Activated CD4-positive, CD25-positive, alpha-beta regulatory T cell treated with anti-CD3 and anti-CD28 coated beads, Interleukin-2, amount 50 U/mL, for 24 hours (primary cell): ENCODE results near the gene ANXA3.

Experiments
- ATAC-seq, 2 donors: fragments of 150-1000 bp; cut with Tn5 transposase; one replicate each; pipeline ENCODE4 v1.10.0; 2021; ENCODE audit warnings: mild to moderate bottlenecking in 1 of 2, moderate library complexity in 1 of 2

Gene ANXA3

DNA sequence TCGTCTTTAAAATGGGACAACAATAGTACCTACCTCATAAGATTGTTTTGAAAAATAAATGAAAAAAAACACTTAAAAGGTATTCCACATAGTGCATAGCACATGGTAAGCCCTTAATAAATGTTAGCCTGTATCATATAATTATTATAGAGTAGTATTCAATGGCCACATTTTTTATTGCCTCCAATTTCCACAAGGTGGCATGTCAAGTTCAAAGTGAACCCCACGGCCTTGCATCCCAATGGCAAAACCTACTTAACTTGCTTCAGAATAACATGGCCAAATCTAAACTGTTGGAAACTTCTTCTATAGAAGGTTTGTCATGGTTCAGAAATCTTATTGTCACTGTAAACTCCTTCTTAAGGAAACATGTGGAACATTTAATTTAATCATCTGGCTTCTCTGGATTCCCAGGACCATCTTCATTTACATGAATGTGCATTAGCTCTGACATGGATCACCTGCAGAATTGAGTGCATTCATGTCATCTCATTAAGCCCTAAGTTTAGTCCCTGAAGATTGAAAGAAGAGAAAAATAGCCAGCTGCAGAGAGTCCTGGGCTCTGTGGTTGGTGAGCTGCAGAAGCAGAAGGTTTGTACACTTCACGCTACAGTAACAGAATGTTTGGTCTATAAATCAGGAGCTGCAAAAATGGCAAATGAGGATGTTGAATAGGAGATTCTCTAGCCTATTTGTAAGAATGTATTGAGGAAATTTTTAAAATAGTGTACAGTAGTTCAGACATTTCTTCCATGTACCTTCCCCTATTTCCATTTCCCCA is 61.0 kb downstream of the ANXA3 start:
- no peak for ATAC-seq

DNA sequence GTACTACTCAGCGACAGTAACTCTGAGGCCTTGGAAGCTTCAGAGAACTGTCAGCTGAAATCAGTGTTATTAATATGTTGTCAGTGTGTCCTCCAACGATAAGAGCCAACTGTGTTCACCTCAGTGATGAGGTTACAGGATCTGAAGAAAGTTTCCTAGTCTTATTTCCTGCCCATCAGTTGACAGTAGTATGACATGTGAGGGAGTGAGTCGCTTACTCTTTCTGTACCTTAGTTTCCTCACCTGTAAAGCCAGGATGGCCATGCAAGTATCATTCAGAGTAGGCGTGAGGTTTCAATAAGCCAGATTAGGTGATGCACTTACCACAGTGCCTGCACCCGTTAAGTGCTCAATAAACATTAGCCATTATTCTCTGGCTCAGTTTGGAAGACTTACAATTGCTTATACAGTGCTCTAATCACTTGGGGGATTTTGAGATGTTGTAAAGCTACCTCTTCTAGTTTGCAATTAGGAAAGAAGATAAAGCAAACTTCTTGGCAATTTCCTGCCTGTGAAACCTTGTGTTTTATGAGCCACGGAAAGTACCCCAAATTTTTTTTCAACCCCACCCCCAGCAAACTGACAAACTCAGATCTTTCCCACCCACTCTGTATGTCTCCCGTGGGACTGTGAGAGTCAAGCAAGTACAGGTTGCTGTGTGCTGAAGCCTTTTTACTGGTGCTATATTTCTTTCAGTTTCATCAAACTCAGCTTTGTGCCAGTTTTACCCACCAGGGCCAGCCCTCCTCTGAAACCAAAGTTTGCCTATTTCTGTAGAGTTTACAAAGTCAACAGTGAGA is 62.2 kb downstream of the ANXA3 start:
- ATAC-seq: peak; percentile 22 to 31

- no peak for ATAC-seq
Measured at GRCh38 chr4:78616046-78616498, 64.5 kb downstream of the ANXA3 start.

DNA sequence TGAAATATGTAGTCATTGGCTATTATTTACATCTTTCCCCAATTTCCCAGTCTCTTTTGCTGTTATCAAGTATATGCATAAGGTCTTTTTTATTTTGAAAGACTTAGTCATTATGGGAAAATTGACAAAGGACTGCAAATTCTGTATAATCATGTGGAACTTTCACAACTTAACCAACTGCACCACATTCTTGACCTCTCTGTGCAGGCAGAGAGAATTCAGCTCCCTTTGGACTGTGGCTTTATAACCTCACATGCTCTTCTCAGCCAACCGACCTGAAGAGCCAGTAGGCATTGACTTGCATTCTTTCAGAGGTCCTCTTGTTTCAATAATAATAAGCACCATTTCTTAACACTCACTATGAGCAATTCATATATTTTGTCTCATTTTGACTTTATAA is 66.9 kb downstream of the ANXA3 start:
- no peak for ATAC-seq

DNA sequence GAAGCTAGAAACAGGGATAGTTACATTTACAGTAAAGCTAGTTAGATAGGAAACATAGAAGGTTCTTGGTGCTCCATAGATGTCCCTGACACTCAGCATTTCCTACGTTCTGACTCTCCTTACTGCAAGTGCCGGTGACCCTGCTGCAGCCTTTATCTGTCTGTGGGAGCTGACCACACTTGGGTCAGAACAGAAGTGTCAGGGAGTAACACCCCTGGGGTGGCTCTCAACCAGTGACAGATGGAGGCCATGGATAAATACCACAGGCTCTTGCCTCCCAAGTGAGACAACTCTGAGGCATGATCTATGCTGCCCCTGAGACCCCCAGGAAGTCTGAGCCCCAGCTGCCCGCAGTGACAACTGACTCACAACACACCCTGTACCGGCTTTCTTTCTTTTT is 69.8 kb downstream of the ANXA3 start:
- ATAC-seq: no peak

- ATAC-seq: no peak
Measured at GRCh38 chr4:78622253-78622979, 70.8 kb downstream of the ANXA3 start.

- ATAC-seq: no peak
Measured at GRCh38 chr4:78624048-78624447, 72.5 kb downstream of the ANXA3 start.

GRCh38 chr4:78625073-78625472 is 73.5 kb downstream of the ANXA3 start:
- ATAC-seq: no peak

DNA sequence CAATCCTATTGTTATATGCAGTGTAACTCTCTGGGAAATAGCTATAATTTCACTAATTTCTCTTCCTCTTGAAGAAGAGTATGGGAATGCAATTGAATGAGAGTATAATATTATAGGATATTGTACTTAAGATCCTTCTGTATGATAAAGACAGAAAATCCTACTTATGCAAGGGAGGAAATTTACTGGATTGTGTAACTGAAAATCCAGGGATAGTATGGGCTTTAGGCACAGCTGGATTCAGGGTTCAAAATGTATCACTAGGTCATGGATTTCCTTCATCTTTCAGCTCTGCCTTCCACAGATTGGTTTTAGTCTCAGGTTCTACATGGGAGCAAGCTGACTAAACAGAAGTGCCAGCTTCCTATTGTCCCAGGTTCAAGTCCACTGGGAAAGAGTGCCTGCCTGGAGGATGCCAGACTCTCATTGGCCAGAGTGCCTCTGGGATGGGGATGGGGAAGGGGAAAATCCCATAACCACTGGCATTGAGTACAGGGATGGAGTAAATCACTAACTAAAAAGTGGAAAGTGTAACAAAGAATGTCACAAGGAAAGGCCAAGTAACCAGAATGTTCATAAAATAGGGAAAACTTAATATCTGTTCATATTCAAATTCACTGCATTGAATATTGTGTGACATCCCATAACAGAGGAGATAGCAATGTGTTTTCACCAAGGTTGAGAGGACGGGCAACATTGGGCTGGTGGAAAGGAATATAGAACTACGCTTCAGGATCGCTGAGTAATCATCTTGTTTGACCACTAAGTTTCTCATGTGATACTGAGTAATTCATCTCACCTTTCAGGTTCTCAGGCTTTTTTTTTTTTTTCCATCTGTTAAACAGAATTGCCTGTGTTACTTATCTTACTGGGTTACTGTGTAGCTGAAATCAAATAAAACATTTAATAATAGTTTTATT is 75.7 kb downstream of the ANXA3 start:
- no peak for ATAC-seq

DNA sequence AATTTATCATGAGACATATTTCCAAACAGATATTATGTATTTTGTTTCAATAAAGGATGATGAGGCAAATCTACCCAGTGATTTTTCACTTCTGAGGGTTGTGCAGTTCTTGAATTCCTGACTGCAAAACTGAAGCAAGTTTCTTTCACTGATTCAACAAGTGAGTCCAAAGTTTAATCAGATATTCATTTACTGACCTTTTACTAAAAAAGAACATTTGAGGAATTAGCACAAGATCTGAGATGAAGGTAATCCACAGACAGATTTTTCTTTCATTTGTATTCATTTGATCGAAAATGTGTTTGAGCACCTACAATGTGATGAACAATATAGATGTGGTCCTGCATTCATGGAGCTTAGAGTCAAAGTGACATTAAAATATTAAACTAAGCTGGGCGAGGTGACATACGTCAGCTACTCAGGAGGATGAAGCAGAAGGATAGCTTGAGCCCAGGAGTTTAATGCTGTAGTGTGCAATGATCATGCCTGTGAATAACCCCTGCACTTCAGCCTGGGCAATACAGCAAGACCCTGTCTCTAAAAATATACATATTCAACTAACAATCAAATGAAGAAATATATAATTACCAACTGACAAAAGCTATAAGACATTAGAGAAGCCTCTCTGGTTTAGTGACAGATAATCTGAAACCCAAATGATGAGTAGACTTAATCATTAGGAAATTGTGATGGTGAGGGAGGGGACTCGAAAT is 76.6 kb downstream of the ANXA3 start:
- ATAC-seq: no peak

DNA sequence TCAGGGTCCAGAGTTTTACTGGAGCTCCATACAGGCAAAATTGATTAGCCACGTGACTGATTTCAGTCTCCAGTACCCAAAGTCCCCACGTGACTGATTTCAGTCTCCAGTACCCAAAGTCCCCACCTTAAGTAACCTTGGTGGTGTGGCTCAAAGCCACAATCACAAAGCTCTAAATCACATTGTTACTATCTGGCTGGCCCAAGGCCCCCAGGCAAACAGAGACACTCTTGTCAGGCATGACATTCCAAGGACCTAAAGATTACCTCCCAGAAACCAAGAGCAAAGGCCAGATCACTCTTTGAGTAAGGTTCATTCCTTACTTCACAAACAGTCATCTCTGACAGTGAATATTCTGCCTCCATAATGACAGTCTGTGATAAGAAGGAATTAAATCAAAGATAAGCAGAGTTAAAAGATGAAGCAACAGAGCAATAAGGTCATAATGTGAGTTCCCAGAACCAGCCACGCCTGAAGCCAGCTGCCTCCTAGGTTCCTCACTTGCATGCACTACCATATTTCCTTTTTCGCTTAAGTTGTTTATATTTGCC is 78.5 kb downstream of the ANXA3 start:
- ATAC-seq: no peak

DNA sequence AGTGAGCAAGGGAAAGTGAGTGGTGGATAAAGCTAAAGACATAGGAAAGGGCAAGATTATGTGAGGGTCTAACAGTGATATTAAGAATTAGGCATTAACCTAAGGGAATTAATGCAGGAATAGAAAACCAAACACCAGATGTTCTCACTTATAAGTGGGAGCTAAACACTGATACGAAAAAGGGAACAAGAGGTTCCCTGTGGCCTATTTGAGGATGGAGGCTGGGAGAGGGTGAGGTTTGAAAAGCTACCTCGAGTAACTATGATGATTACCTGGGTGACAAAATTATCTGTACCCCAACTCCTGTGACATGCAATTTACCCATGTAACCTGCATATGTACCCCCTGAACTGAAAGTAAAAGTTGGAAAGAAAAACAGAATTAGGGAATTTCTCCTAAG is 79.0 kb downstream of the ANXA3 start:
- ATAC-seq: no peak

DNA sequence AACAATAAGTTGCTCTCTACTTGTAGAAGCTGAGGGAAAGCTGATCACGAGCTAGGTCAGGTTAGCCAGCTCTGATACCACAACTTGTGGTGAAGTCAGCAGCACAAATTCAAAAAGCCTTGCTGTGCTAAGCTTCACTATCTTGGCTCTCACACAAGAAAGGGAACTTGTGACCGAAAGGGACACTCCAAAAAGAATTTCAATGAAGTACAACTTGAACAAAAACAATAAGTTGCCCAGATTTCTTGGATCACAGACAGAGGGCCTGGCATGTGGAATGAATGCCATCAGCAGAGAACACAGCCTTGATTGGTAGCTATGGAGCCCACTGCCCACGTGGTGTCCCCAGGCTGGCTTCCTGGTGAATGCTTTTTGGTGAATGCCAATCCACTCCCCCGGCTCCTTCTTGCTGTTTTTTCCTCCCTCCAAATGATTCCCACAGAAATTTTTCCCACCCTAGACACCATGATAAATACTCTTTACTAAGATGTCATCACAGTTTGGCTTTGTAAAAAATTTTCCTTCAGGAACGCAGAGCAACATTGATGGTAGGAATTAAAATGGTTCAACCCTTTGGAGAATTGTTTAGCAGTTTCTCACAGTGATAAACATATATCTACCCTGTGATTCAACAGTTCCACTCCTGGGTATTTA is 82.6 kb downstream of the ANXA3 start:
- ATAC-seq: no peak

GRCh38 chr4:78638337-78639172 is 87.0 kb downstream of the ANXA3 start:
- ATAC-seq: peak; percentile 41 to 45

GRCh38 chr4:78640714-78641113 is 89.1 kb downstream of the ANXA3 start:
- ATAC-seq: no peak

GRCh38 chr4:78642934-78643333 is 91.4 kb downstream of the ANXA3 start:
- no peak for ATAC-seq

DNA sequence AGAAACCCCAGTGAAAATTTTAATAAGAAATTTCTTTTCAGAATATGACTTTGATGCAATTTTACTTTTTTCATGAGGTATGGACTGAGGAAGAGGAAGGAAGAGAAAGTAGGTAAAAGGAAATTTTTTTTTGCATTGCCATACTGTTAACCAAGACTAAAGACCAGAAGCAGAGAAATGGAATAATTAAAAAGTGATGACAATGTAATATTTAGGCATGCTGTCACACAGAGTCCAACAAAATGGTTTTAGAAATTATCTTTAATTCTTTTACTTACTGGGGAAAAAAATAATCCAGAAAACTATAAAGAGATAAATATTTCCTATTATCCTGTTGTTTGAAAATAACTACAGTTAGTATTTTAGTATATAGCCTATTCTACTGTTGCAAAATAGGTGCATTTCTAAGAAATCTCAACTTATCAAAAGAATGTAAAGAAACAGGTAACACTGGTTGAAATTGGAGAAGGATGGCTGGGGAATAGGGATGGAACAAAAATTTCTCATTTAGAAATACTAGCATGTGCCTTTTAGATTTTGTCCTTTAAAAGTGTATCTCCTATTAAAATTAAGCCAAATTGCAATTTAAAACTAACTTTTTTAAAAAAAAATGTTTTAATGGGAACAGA is 92.6 kb downstream of the ANXA3 start:
- ATAC-seq: no peak

DNA sequence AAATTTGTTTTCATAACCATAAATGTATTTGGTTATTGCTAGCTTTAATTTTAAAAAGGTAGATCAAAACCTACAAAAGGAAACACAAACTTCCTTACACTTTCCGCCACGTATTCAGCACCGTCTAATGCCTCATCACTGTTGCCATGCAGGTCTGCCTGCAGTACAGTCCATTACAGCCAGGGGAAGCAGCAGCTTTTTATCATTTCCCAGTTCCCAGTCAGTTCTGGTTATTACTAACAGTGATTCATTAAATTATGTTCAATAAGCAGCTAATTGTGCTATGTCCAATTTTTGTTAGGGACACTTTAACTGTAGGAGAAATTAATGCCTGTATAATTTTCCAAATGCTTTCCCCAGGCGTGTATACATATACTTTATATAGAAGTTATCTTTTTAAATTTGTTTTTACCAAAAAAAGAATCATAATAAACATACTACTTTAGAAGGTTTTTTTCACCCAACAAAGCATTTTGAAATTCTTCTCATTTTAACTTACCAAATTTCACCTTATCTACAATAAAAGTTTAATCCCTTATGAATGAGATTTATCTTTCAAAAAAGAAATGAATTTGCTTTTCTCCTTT is 93.3 kb downstream of the ANXA3 start:
- peak; percentile 77 to 83 for ATAC-seq
